Measurements from ENCODE around the gene CLSTN3. TPM values are rescaled to one million over a fixed set of nuclear protein-coding genes. Genes with fewer than 3 reads are reported as not detected.

Gene CLSTN3
- total and polyA plus RNA-seq, 2 of the 13 experiments (the other 11 are each of a cell fraction or from before 2014, with no cell fraction given) = 26.2 to 94.1 TPM

GRCh38 chr12:7129287-7129871 lies 792 bp upstream of the CLSTN3 start (continued):
- 0 out of 2 replicates have a peak, but pooled peaks have one; percentile 33 for TF ChIP-seq MXD4 (CRISPR knock-in tag; IDR thresholded peaks at IDR 0.05)
- 0 out of 2 replicates have a peak, but pooled peaks have one; percentile 12 for TF ChIP-seq ESRRA (CRISPR knock-in tag; IDR thresholded peaks at IDR 0.05; ENCODE audit: low read depth)
- 0 out of 2 replicates have a peak, but pooled peaks have one; percentile 22 for TF ChIP-seq ZNF709 (CRISPR knock-in tag; IDR thresholded peaks at IDR 0.05)
- 0 out of 2 replicates have a peak, but pooled peaks have one; percentile 9 for TF ChIP-seq ZNF350 (CRISPR knock-in tag; IDR thresholded peaks at IDR 0.05; ENCODE audit: borderline replicate concordance, low read depth)

- H3K36me3 ChIP-seq (replicated peaks in 1 of 2; ENCODE audit: control insufficient read depth in 1 of 2, insufficient read depth in 2 of 2, low read length in 2 of 2) = peaks cover 8 to 30% of the 10 kb centered on the region in 2 experiments; a peak in 4 of 5 replicates
- H3K79me2 ChIP-seq (ENCODE audit: insufficient read depth, low read length) = peaks cover 27% of the 10 kb centered on the region
- H2AFZ ChIP-seq (ENCODE audit: low read length) = no peak overlapping the region
- H3K27ac ChIP-seq (ENCODE audit: extremely low read length, insufficient read depth, low read length) = peak overlapping the region; percentile 92
- no peaks in the 10 kb centered on the region for H3K9me3 ChIP-seq (ENCODE audit: low read length)
- in situ Hi-C loops (cut with HindIII; ENCODE audit: extremely low pct_ligation_motif_present, low pct_unique_long_range_greater_than_20kb) = loop anchor here (5.0 kb wide), 1 partner anchor 56 kb away; the partner anchor contains the start of gene PEX5
- H3K4me3 ChIP-seq (replicated peaks in 1 of 3; ENCODE audit: insufficient read depth in 1 of 3, low read depth in 2 of 3, low read length in 3 of 3) = peak overlapping the region; percentile 76 to 92 (median 88)
- ATAC-seq = peak; percentile 56
- POLR2A ChIA-PET = interaction anchor here (0.7 to 2.1 kb wide), 6 partner anchors 8 to 187 kb away, joined by 3 to 8 read pairs (median 6); partner anchors contain the start of genes C12orf57 and RNU7-1
- peak; percentile 59 for FAIRE-seq
- CTCF ChIA-PET (ENCODE audit: low intra/inter-chr PET ratio, low total read pairs) = no interaction called here
- H3K4me2 ChIP-seq (ENCODE audit: low read depth, low read length) = peak overlapping the region; percentile 96
- WGBS (ENCODE audit: low lambda C conversion rate) = 3% methylated on average over 26 of the region's 32 CpGs
- intact Hi-C loops (cut with micrococcal nuclease; ENCODE audit: unreplicated experiment) = loop anchor here (1.0 kb wide), 1 partner anchor 71 kb away; the partner anchor contains the start of gene C1S
- BruUV-seq (replicated peaks) = no TSS peak
- H4K20me1 ChIP-seq (ENCODE audit: insufficient read depth, low read length) = peaks cover 12% of the 10 kb centered on the region
- no peak for DNase-seq (ENCODE audit: low spot score)
- peaks cover 52% of the 10 kb centered on the region for H3K4me1 ChIP-seq (ENCODE audit: insufficient read depth, low read length)
- peak overlapping the region; percentile 75 for H3K9ac ChIP-seq (ENCODE audit: insufficient read depth, low read depth, low read length)
- no peaks in the 10 kb centered on the region; a peak in 1 of 5 replicates for H3K27me3 ChIP-seq (ENCODE audit: control insufficient read depth in 1 of 2, insufficient read depth in 2 of 2, low read length in 2 of 2)
- TF ChIP-seq BRD4 (CRISPR knock-in tag; IDR thresholded peaks at IDR 0.05) (no peak), MIER2 (CRISPR knock-in tag; IDR thresholded peaks at IDR 0.05) (no peak), ZMYM3 (CRISPR knock-in tag; IDR thresholded peaks at IDR 0.05) (0 out of 2 replicates have a peak, but pooled peaks have one; percentile 7), HBP1 (CRISPR knock-in tag; IDR thresholded peaks at IDR 0.05; ENCODE audit: low read depth) (no peak), ZNF234 (CRISPR knock-in tag; conservative IDR thresholded peaks at IDR 0.05) (no peak), ZBTB7B (CRISPR knock-in tag; IDR thresholded peaks at IDR 0.05) (no peak), SRY (CRISPR knock-in tag; IDR thresholded peaks at IDR 0.05) (no peak), U2AF2 (IDR thresholded peaks at IDR 0.05; ENCODE audit: low read depth, low read length) (no peak), ZNF563 (CRISPR knock-in tag; IDR thresholded peaks at IDR 0.05) (no peak), ATF4 (CRISPR knock-in tag; IDR thresholded peaks at IDR 0.05) (0 out of 4 replicates have a peak, but pooled peaks of 1 of the 2 experiments have one; percentile 32), GATAD1 (CRISPR knock-in tag; IDR thresholded peaks at IDR 0.05) (0 out of 2 replicates have a peak, but pooled peaks have one; percentile 23), ARNT2 (CRISPR knock-in tag; IDR thresholded peaks at IDR 0.05; ENCODE audit: low read depth) (no peak), FIP1L1 (IDR thresholded peaks at IDR 0.05; ENCODE audit: borderline replicate concordance, insufficient read depth, low read depth, low read length) (no peak), ZNF670 (CRISPR knock-in tag; IDR thresholded peaks at IDR 0.05; ENCODE audit: borderline replicate concordance) (no peak), ZNF530 (CRISPR knock-in tag; IDR thresholded peaks at IDR 0.05; ENCODE audit: low read depth) (no peak), RFXAP (CRISPR knock-in tag; IDR thresholded peaks at IDR 0.05; ENCODE audit: borderline replicate concordance) (no peak)
Observed at GRCh38 chr12:7130701-7131501, 730 bp downstream of the CLSTN3 start.

All from HepG2 (cell line).